H1 (cell line): ENCODE measurements around the gene TMEM235. TPM values are rescaled to one million over a fixed set of nuclear protein-coding genes. Genes with fewer than 3 reads are reported as not detected.

ENCODE experiments used
- EP300 ChIP-seq, 2 experiments: IDR thresholded peaks; 1 replicate in 1 of 2; 2 replicates in 1 of 2; pipeline ENCODE4 v1.6.1; 2011 to 2012; ENCODE audit warnings: low read depth in 2 of 2, low read length in 2 of 2, mild to moderate bottlenecking in 2 of 2, borderline replicate concordance in 1 of 2, inconsistent platforms in 1 of 2, moderate library complexity in 1 of 2
- NRF1 ChIP-seq: IDR thresholded peaks from 2 replicates; pipeline ENCODE4 v1.6.1; 2011; ENCODE audit warnings: mild to moderate bottlenecking, low read depth, low read length, improper control_type of control experiment
- POU5F1 ChIP-seq: IDR thresholded peaks from 2 replicates; pipeline ENCODE4 v1.6.1; 2011; ENCODE audit warnings: low read depth, mild to moderate bottlenecking, low read length, moderate library complexity
- RNF2 ChIP-seq: fragments of 200-900, 300-1000 bp; sonication (generic); IDR thresholded peaks from 2 replicates; pipeline ENCODE4 v1.7.1; 2016; ENCODE audit warnings: borderline replicate concordance, low read depth, mild to moderate bottlenecking, antibody characterized with exemption, low read length; ENCODE audit not compliant: poor library complexity, severe bottlenecking; ENCODE audit errors: missing control alignments
- TAF1 ChIP-seq: IDR thresholded peaks from 2 replicates; pipeline ENCODE4 v1.6.1; 2011; ENCODE audit warnings: mild to moderate bottlenecking, low read depth, low read length
- polyA plus RNA-seq, 7 experiments: library from polyadenylated mRNA; depleted of rRNA in 3 of 7; stranded (reverse) in 5 of 7; unstranded in 2 of 7; fragments of >200 nt in 5 of 7; fragments of 200-250 nt in 2 of 7; gene quantifications; 1 replicate in 5 of 7; 2 replicates in 1 of 7; 4 replicates in 1 of 7; pipeline versions ENCODE4 v1.2.1 to v1.2.3, GENCODE V29; 2011 to 2013; ENCODE audit warnings: missing spikeins in 2 of 7, mixed read lengths in 2 of 7
- total RNA-seq: library from RNA; stranded (reverse); fragmentation: NEBNext Ultra II Directional; extraction: Animal tissue kit (Norgen Biotek cat#: 25700); gene quantifications from 2 replicates; pipeline ENCODE4 v1.2.1, GENCODE V29; 2021
- TF ChIP-seq, protein P1 (sequence below): IDR thresholded peaks from 2 replicates; pipeline ENCODE4 v1.6.1; 2012; ENCODE audit warnings: low read length, inconsistent platforms

The TMEM235 gene
- total and polyA plus RNA-seq, 2 of the 8 experiments (the other 6 are each of a cell fraction or from before 2014, with no cell fraction given): 0.05 to 0.15 TPM

DNA sequence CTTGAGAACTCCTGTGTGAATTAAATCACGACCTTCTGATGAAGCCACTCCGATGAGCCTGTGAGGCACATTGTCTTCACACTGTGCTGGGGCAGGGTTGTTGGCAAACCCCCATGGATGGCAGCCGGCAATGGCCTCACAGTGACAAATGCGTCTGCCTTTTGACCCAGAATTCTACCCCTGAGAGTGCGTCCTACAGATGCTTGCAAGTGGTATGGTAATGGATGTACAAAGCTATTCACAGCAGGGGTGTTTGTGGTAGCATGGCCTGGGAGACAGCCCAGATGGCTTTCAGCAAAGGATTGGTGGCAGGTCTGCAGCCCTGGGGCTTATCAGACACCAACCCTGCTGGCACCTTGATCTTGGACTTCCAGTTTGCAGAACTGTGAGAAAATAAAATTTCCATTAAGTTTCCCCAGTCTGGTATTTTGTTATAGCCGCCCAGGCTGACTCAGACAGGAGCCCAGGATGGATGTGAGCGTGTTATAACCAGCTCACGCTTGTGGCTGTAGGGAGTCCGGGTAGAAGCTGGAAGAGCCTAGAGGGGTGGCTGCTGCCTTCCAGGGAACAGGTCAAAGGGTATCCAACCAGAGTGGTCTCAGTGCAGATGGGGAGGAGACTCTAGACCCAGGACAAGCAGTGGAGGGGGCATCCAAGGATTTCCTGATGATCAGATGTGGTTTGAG lies 34.1 kb upstream of the TMEM235 start (continued):
- TF ChIP-seq, protein P1, sequence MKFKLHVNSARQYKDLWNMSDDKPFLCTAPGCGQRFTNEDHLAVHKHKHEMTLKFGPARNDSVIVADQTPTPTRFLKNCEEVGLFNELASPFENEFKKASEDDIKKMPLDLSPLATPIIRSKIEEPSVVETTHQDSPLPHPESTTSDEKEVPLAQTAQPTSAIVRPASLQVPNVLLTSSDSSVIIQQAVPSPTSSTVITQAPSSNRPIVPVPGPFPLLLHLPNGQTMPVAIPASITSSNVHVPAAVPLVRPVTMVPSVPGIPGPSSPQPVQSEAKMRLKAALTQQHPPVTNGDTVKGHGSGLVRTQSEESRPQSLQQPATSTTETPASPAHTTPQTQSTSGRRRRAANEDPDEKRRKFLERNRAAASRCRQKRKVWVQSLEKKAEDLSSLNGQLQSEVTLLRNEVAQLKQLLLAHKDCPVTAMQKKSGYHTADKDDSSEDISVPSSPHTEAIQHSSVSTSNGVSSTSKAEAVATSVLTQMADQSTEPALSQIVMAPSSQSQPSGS: no peak
- TF ChIP-seq EP300 (IDR thresholded peaks at IDR 0.05; ENCODE audit: borderline replicate concordance in 1 of 2, low read depth in 2 of 2, low read length in 2 of 2) (no peak), RNF2 (no peak), NRF1 (no peak), POU5F1 (no peak), TAF1 (no peak)
